ENCODE results near the gene YES1.
"Not testable (repeated sequence)": the region's sequence is repeated elsewhere in the genome, so short reads cannot be mapped to it uniquely, and the experiment has no call there.

YES1 gene

DNA sequence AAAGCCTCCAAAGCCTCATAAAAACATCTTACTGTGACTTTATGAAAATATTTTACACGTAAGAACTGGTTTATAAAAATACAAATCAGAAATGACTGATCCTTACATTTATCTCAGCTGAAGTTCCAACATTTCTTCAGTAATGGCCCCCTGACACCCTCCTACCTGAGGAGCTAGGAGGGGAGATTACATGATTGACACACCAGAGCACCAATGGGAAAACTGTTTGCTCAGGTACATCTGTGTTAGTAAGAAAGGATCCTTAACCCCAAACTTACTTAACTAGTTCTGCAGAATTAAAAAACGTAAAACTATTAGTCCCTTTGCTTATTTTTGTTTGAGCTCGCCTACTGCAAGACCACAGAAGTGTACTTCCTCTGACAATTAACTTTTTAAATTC, 126.6 kb downstream of the YES1 start:
- no peak for DNase-seq
- TF ChIP-seq, protein P1, sequence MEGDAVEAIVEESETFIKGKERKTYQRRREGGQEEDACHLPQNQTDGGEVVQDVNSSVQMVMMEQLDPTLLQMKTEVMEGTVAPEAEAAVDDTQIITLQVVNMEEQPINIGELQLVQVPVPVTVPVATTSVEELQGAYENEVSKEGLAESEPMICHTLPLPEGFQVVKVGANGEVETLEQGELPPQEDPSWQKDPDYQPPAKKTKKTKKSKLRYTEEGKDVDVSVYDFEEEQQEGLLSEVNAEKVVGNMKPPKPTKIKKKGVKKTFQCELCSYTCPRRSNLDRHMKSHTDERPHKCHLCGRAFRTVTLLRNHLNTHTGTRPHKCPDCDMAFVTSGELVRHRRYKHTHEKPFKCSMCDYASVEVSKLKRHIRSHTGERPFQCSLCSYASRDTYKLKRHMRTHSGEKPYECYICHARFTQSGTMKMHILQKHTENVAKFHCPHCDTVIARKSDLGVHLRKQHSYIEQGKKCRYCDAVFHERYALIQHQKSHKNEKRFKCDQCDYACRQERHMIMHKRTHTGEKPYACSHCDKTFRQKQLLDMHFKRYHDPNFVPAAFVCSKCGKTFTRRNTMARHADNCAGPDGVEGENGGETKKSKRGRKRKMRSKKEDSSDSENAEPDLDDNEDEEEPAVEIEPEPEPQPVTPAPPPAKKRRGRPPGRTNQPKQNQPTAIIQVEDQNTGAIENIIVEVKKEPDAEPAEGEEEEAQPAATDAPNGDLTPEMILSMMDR (IDR thresholded peaks at IDR 0.05): no peak
- intact Hi-C loops (cut with DNase I; ENCODE audit: low total_unique reads): no loop called here
- Histone ChIP-seq H3K27me3 (no peaks in the 10 kb centered on the region), H3K27ac (no peak overlapping the region), H3K4me1 (no peaks in the 10 kb centered on the region), H3K4me3 (no peak overlapping the region), H3K9me3 (no peaks in the 10 kb centered on the region), H3K36me3 (peaks cover 17 to 81% (median 41%) of the 10 kb centered on the region in 3 donors)

GRCh38 chr18:683531-683930, 128.5 kb downstream of the YES1 start:
- H3K27me3 ChIP-seq: no peaks in the 10 kb centered on the region
- no peak for DNase-seq
- no peak overlapping the region for H3K27ac ChIP-seq
- H3K4me1 ChIP-seq: no peaks in the 10 kb centered on the region
- intact Hi-C loops (cut with DNase I; ENCODE audit: low total_unique reads): no loop called here
- no peaks in the 10 kb centered on the region for H3K9me3 ChIP-seq
- H3K4me3 ChIP-seq: no peak overlapping the region
- peaks cover 17 to 90% (median 41%) of the 10 kb centered on the region in 3 donors for H3K36me3 ChIP-seq
- TF ChIP-seq, protein P1 (IDR thresholded peaks at IDR 0.05): no peak

DNA sequence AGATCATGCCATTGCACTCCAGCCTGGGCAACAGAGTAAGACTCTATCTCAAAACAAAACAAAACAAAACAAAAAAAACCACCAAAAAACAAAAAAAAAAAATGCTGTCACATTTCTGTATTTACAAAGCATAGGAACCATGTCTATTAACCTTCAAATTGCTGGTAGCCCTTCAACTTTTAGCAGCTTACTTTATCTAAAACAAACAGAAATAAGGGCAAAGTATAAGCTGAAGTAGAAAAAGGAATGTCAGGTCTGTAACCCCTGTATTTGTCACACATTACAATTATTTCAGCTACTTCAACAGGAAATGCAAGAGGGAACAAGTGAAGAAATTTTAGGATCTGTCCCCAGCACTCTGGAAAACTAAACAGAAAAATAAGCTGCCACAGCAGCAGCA, 129.2 kb downstream of the YES1 start:
- no peaks in the 10 kb centered on the region for H3K4me1 ChIP-seq
- H3K36me3 ChIP-seq: peaks cover 17 to 95% (median 47%) of the 10 kb centered on the region in 3 donors

DNA sequence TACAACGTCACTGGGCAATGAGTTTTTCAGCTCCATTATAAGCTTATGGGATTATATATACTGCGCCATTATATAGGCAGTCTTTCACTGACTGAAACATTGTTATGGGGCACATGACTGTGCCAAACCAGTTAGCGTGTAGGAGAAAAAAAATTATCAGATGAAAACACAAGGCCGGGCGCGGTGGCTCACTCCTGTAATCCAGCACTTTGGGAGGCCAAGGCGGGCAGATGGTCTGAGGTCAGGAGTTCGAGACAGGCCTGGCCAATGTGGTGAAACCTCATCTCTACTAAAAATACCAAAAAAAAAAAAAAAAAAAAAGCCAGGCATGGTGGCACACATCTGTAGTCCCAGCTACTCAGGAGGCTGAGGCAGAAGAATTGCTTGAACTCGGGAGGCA, 129.6 kb downstream of the YES1 start:
- intact Hi-C loops (cut with DNase I; ENCODE audit: low total_unique reads); H3K4me3 ChIP-seq; DNase-seq; H3K4me1 ChIP-seq; H3K9me3 ChIP-seq; H3K27me3 ChIP-seq; H3K27ac ChIP-seq: not testable (repeated sequence)
- H3K36me3 ChIP-seq: peaks cover 17 to 95% (median 47%) of the 10 kb centered on the region in 3 donors

More for the DNA sequence above, 129.2 kb downstream of the YES1 start:
- Histone ChIP-seq H3K27me3 (no peaks in the 10 kb centered on the region), H3K9me3 (no peaks in the 10 kb centered on the region), H3K4me3 (no peak overlapping the region), H3K27ac (no peak overlapping the region)
- TF ChIP-seq, protein P1 (IDR thresholded peaks at IDR 0.05): no peak
- intact Hi-C loops (cut with DNase I; ENCODE audit: low total_unique reads): no loop called here
- no peak for DNase-seq

DNA sequence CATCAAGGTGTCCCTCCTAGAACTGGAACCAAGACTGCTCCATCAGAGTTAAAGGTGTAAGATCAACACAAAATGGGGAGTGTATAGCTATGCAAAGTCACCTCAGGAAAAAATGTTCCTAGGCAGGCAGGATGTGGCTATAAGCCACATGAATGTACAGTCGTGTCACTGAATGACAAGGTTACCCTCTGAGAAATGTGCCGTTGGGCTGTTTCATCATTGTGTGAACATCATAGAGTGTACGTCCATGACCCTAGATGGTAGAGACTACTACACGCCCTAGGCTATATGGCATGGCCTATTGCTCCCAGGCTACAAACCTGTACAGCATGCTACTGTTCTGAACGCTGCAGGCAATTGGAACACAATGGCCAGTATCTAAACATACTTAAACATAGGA, 130.1 kb downstream of the YES1 start:
- no peak overlapping the region for H3K27ac ChIP-seq
- DNase-seq: no peak
- H3K36me3 ChIP-seq: peaks cover 17 to 95% (median 47%) of the 10 kb centered on the region in 3 donors
- intact Hi-C loops (cut with DNase I; ENCODE audit: low total_unique reads): no loop called here
- H3K4me3 ChIP-seq: no peak overlapping the region
- H3K27me3 ChIP-seq: no peaks in the 10 kb centered on the region
- TF ChIP-seq, protein P1 (IDR thresholded peaks at IDR 0.05): no peak
- H3K9me3 ChIP-seq: no peaks in the 10 kb centered on the region
- H3K4me1 ChIP-seq: no peaks in the 10 kb centered on the region

DNA sequence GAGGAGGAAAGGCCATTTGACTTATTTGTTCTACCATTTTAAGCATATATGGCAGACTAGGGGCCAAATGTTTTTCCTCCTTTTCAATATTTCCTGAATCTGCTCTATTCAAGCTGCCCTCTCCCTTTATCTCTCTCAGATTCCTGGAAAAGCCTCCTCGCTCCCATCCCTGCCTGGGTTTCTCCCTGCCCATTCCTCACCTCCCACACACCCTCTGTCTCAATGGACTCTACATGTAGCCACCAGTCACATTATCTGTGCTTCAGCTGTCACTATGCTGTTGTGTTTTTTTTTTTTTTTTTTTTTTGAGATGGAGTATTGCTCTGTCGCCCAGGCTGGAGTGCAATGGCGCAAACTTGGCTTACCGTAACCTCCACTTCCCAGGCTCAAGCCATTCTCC, 131.7 kb downstream of the YES1 start:
- TF ChIP-seq, protein P1 (IDR thresholded peaks at IDR 0.05): no peak
- no peaks in the 10 kb centered on the region for H3K27me3 ChIP-seq
- H3K4me1 ChIP-seq: no peaks in the 10 kb centered on the region
- no peak overlapping the region for H3K27ac ChIP-seq
- no peaks in the 10 kb centered on the region for H3K9me3 ChIP-seq
- intact Hi-C loops (cut with DNase I; ENCODE audit: low total_unique reads): no loop called here
- DNase-seq: no peak
- H3K36me3 ChIP-seq: peaks cover 17 to 97% (median 48%) of the 10 kb centered on the region in 3 donors
- no peak overlapping the region for H3K4me3 ChIP-seq

Measured in tibial artery (tissue), 4 donors.